NCI-H128 (cell line): Measurements from ENCODE around the gene CCNT1.
"Not testable (repeated sequence)": the region's sequence is repeated elsewhere in the genome, so short reads cannot be mapped to it uniquely, and the experiment has no call there.

Experiments used
- DNase-seq: peaks from one replicate; lab custom pipeline; 2025; ENCODE audit not compliant: unreplicated experiment; lab: John Stamatoyannopoulos, UW

Gene CCNT1

GRCh38 chr12:48641752-48642555 lies 74.6 kb downstream of the CCNT1 start:
- not testable (repeated sequence) for DNase-seq

DNA sequence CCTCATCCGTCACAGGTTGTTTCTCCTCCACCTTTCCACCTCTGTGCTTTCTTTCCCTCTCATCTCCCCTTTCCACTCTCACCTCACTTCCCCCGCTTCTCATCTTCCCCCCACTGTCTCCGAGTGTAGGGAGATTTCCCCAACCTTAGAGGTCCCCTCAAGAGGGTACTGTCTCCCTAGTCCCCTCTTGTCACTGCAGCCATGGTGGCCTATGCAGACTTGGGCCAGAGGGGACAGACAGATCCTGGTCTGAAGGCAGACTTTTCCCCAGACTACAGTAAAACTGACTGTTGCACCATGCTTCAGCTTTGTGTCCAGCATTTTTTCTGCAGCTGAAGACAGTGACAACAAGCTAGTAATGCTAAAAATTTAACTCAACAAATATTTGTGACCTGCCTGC lies 75.7 kb downstream of the CCNT1 start:
- DNase-seq, result no peak

DNA sequence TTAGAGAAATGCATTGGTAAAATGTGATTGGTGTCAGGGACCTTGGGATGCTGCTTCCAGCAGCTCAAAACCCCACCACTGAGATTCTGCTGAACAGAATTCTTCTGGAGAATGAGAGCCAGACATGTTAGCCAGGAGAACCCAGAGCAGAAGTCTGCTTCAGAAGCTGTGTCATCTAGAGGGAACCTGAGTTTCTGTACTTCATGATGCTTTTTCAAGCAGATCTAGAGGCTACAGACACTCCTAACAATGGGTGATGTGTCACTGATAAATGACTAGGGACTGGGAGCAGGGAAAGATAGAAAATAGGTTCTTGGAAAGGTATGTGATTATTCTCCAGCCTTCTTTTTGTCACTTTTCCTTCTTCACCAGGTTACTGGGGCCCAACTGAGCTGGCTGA lies 76.1 kb downstream of the CCNT1 start:
- no peak for DNase-seq
